HepG2 (cell line): ENCODE measurements around the gene RAB17. TPM values are rescaled to one million over a fixed set of nuclear protein-coding genes. Genes with fewer than 3 reads are reported as not detected.

Experiments used
- CTCF ChIP-seq: sonication (generic); formaldehyde crosslinking; IDR thresholded peaks from 2 replicates; pipeline ENCODE4 v1.5.0; 2020; ENCODE audit warnings: mild to moderate bottlenecking, missing genetic modification reagents, moderate library complexity
- ELF3 ChIP-seq: IDR thresholded peaks from 2 replicates; pipeline ENCODE4 v1.6.1; 2016; ENCODE audit warnings: missing genetic modification reagents, missing compliant biosample characterization
- FOXC1 ChIP-seq: sonication (generic); formaldehyde crosslinking; IDR thresholded peaks from 2 replicates; pipeline ENCODE4 v1.8.0; 2022; ENCODE audit warnings: mild to moderate bottlenecking, missing genetic modification reagents, borderline replicate concordance
- HIC2 ChIP-seq: sonication (generic); formaldehyde crosslinking; IDR thresholded peaks from 2 replicates; pipeline ENCODE4 v1.9.0; 2022; ENCODE audit warnings: low read depth, missing genetic modification reagents
- KLF15 ChIP-seq: sonication (generic); formaldehyde crosslinking; IDR thresholded peaks from 2 replicates; pipeline ENCODE4 v1.8.1; 2023; ENCODE audit warnings: borderline replicate concordance, mild to moderate bottlenecking, inconsistent platforms, missing genetic modification reagents, mixed read lengths
- NBN ChIP-seq: fragments of 450-650 bp; conservative IDR thresholded peaks from 2 replicates; pipeline ENCODE4 v1.6.1; 2017
- NONO ChIP-seq, 2 experiments: fragments of 450-650 bp in 1 of 2; sonication (generic) in 1 of 2; formaldehyde crosslinking in 1 of 2; IDR thresholded peaks in 1 of 2; conservative IDR thresholded peaks in 1 of 2; 2 replicates each; pipeline versions ENCODE4 v1.6.1 to v1.8.0; 2017 to 2022; ENCODE audit warnings: mild to moderate bottlenecking in 1 of 2, missing genetic modification reagents in 1 of 2, moderate library complexity in 1 of 2
- PHB2 ChIP-seq: fragments of 450-650 bp; IDR thresholded peaks from 2 replicates; pipeline ENCODE4 v1.6.1; 2018; ENCODE audit not compliant: partially characterized antibody
- RFX5 ChIP-seq: IDR thresholded peaks from 2 replicates; pipeline ENCODE4 v1.6.1; 2011; ENCODE audit warnings: low read depth, low read length, improper control_type of control experiment
- SIN3A ChIP-seq: IDR thresholded peaks from 2 replicates; pipeline ENCODE4 v1.6.1; 2011; ENCODE audit warnings: low read depth, mild to moderate bottlenecking, control low read depth, low read length, borderline replicate concordance
- SP2 ChIP-seq: sonication (generic); formaldehyde crosslinking; IDR thresholded peaks from 2 replicates; pipeline ENCODE4 v1.5.1; 2020; ENCODE audit warnings: mild to moderate bottlenecking, missing genetic modification reagents
- ZBTB39 ChIP-seq: sonication (generic); formaldehyde crosslinking; IDR thresholded peaks from 2 replicates; pipeline ENCODE4 v1.5.0; 2020; ENCODE audit warnings: missing genetic modification reagents
- ZFP91 ChIP-seq: sonication (generic); formaldehyde crosslinking; IDR thresholded peaks from 2 replicates; pipeline ENCODE4 v1.9.0; 2022; ENCODE audit warnings: missing genetic modification reagents, mild to moderate bottlenecking, borderline replicate concordance
- ZNF775 ChIP-seq: sonication (generic); formaldehyde crosslinking; IDR thresholded peaks from 2 replicates; pipeline ENCODE4 v1.4.0; 2020; ENCODE audit warnings: missing genetic modification reagents, mild to moderate bottlenecking, moderate library complexity, borderline replicate concordance
- polyA plus RNA-seq, 8 experiments: library from polyadenylated mRNA; depleted of rRNA in 3 of 8; stranded (reverse) in 7 of 8; unstranded in 1 of 8; fragments of >200 nt; fragmentation: Illumina TruSeq in 4 of 8; extraction: Trizol in 4 of 8; gene quantifications; 2 replicates each; pipeline versions ENCODE4 v1.2.1 to v1.2.3, GENCODE V29; 2011 to 2016; ENCODE audit warnings: low read depth in 4 of 8, missing spikeins in 1 of 8, mixed read lengths in 1 of 8; ENCODE audit not compliant: insufficient read depth in 1 of 8
- total RNA-seq, 5 experiments: library from RNA; depleted of rRNA; stranded (reverse); fragments of >200 nt; fragmentation: Illumina TruSeq; extraction: Trizol; gene quantifications; 2 replicates each; pipeline ENCODE4 v1.2.3, GENCODE V29; 2016; ENCODE audit warnings: low read depth in 1 of 5
- TF ChIP-seq, protein P1 (sequence below): sonication (generic); formaldehyde crosslinking; IDR thresholded peaks from 2 replicates; pipeline ENCODE4 v1.4.0; 2020; ENCODE audit warnings: missing genetic modification reagents
- TF ChIP-seq, protein P2 (sequence below): IDR thresholded peaks from 2 replicates; pipeline ENCODE4 v1.6.1; 2016; ENCODE audit warnings: control low read depth

RAB17 gene
- total and polyA plus RNA-seq, 2 of the 13 experiments (the other 11 are each of a cell fraction or from before 2014, with no cell fraction given): 68.0 to 124 TPM

DNA sequence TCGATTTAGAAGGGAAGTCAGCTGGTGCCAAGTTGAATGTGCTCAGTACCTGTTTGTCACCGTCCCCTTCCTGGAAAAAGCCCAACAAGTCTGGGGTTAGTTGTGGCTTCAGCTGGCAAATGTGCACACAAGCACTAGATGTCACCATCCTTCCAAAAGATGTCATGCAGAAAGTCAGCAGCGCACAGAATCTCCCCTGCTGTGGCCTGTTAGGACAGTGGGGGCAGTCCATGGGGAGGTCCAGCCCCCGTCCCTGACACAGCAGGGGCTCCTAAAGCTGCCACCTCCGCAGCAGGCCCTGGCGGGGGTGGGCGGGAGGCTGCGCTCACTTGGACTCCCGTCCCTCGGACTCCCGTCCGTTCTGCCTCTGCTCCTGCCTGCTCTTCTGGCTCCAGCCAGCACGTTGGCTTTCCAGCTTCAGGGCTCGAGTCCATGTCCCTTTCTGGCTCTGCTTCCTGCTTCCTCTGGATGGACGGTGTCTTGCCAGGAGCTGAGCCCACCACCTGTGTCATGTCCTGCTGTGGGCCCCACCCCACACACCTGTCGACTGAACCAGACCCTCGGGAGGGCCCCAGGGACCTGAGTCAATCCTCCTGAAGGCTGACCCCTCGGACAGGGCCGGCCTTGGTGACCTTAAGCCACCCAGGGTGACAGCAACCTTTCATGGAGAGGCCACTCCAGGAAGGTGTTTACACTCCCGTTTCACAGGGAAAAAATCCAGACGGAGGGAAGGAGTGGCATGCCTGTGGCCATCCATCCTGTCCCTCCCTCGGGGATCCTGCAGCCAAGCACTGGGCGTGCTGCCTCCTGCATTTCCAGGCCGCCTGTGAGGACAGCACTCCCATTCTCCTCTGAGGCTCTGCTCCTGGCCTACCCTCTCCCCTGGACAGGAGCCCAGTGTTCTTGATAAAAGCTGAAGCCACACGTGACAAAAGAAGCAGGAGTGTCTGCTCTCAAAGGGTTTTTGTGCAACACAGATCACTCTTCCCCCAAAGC, 8.5 kb downstream of the RAB17 start (continued):
- peak; percentile 89 for TF ChIP-seq ZFP91 (CRISPR knock-in tag)
- TF ChIP-seq, protein P1, sequence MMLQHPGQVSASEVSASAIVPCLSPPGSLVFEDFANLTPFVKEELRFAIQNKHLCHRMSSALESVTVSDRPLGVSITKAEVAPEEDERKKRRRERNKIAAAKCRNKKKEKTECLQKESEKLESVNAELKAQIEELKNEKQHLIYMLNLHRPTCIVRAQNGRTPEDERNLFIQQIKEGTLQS (CRISPR knock-in tag): no peak
- TF ChIP-seq NONO (IDR thresholded peaks at IDR 0.05): no peak
- peak; percentile 77; the same call in 1 of the 2 replicates for TF ChIP-seq NONO (CRISPR knock-in tag; conservative IDR thresholded peaks at IDR 0.05)
- no peak for TF ChIP-seq ELF3 (CRISPR knock-in tag)
- no peak for TF ChIP-seq ZNF775
- TF ChIP-seq SP2: no peak
- no peak for TF ChIP-seq PHB2
- 0 out of 2 replicates have a peak, but pooled peaks have one; percentile 36 for TF ChIP-seq KLF15
- TF ChIP-seq ZBTB39 (CRISPR knock-in tag): no peak; the same call in 1 of the 2 replicates
- TF ChIP-seq FOXC1 (CRISPR knock-in tag): no peak
- TF ChIP-seq HIC2 (CRISPR knock-in tag): no peak
- TF ChIP-seq RFX5: no peak
- TF ChIP-seq SIN3A: no peak
- TF ChIP-seq NBN: no peak
- TF ChIP-seq, protein P2, sequence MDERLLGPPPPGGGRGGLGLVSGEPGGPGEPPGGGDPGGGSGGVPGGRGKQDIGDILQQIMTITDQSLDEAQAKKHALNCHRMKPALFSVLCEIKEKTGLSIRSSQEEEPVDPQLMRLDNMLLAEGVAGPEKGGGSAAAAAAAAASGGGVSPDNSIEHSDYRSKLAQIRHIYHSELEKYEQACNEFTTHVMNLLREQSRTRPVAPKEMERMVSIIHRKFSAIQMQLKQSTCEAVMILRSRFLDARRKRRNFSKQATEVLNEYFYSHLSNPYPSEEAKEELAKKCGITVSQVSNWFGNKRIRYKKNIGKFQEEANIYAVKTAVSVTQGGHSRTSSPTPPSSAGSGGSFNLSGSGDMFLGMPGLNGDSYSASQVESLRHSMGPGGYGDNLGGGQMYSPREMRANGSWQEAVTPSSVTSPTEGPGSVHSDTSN (CRISPR knock-in tag): no peak
- peak; percentile 82 for TF ChIP-seq CTCF (CRISPR knock-in tag)
